Measurements from ENCODE around the gene BID. TPM values are rescaled to one million over a fixed set of nuclear protein-coding genes. Genes with fewer than 3 reads are reported as not detected.

The BID gene
- total and polyA plus RNA-seq, 2 of the 4 experiments (the other 2 are of a cell fraction): 69.5 to 240 TPM

DNA sequence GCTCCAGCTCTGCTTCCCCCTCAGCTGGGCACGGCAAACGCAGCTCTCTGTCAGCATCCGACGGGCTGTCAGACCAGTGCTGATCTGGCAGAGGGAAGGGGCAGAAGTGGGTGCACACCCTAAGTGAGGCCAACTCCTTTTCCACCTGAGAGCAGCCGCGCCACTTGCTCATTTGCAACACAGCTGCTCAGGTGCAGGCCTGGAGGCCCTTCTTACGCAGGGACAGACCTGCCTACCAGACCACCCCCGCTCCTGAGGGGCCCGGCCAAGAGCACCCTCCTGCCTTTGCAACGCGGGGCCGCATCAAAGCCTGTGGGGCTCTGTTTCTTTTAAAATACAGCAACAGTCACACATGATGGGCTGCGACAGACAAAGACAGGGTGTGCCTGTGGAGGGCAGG, 47.8 kb upstream of the BID start:
- in situ Hi-C loops (cut with MboI; ENCODE audit: low sequenced_read_pairs) (loop anchor here (25.0 kb wide), 1 partner anchor 735 kb away; the partner anchor contains the start of gene IL17RA), dilution Hi-C loops (cut with HindIII; ENCODE audit: low sequenced_read_pairs, unreplicated experiment) (no loop called here), intact Hi-C loops (cut with micrococcal nuclease) (no loop called here)
- DNase-seq: no peak
- WGBS, 2 experiments (ENCODE audit: extremely low coverage in 2 of 2, insufficient read length in 1 of 2): 78% methylated on average over 6 of the region's 13 CpGs; no CpG with 5 or more reads in 1 of the 2 experiments
- no TSS peak for BruUV-seq (replicated peaks)
- Histone ChIP-seq H3K79me1 (ENCODE audit: low read depth in 1 of 2, low read length in 2 of 2) (no peaks in the 10 kb centered on the region), H3K9ac (ENCODE audit: low read depth, low read length) (no peak overlapping the region), H3K4me3 (ENCODE audit: insufficient read depth, low read depth, low read length) (no peak overlapping the region), H2BK15ac (ENCODE audit: low read depth, low read length) (no peak overlapping the region), H3K4me2 (ENCODE audit: low read depth, low read length) (no peak overlapping the region), H2BK20ac (ENCODE audit: low read depth, low read length) (no peak overlapping the region), H3K9me3 (ENCODE audit: control insufficient read depth, insufficient read depth, low read length) (no peaks in the 10 kb centered on the region), H3K18ac (ENCODE audit: low read depth, low read length) (no peak overlapping the region), H3K23ac (ENCODE audit: low read depth, low read length) (no peak overlapping the region), H3K14ac (replicated peaks; ENCODE audit: low read depth, low read length) (no peak overlapping the region), H2BK5ac (ENCODE audit: low read depth, low read length, poor library complexity, severe bottlenecking) (no peak overlapping the region), H3K4ac (ENCODE audit: low read depth, low read length) (no peak overlapping the region), H4K5ac (ENCODE audit: low read depth, low read length) (no peak overlapping the region), H3K36me3 (ENCODE audit: control insufficient read depth, insufficient read depth, low read length) (peaks cover 23% of the 10 kb centered on the region), H2AFZ (replicated peaks; ENCODE audit: low read length, poor library complexity) (no peak overlapping the region), H3K27ac (ENCODE audit: insufficient read depth, low read length) (no peak overlapping the region), H2BK120ac (ENCODE audit: low read depth, low read length) (no peak overlapping the region), H2AK5ac (ENCODE audit: low read depth, low read length) (no peak overlapping the region), H3K56ac (ENCODE audit: extremely low read depth, insufficient read depth, low read length) (no peak overlapping the region; the same call in 1 of the 2 replicates), H4K91ac (ENCODE audit: insufficient read depth, low read depth, low read length) (no peak overlapping the region), H3K27me3 (ENCODE audit: control insufficient read depth, insufficient read depth, low read length) (no peaks in the 10 kb centered on the region), H3K9me1 (ENCODE audit: insufficient read depth, low read length) (no peaks in the 10 kb centered on the region), H3K4me1 (ENCODE audit: control insufficient read depth, insufficient read depth, low read length) (no peaks in the 10 kb centered on the region), H4K20me1 (ENCODE audit: insufficient read depth, low read length) (no peaks in the 10 kb centered on the region; the same call in 1 of the 2 replicates), H4K8ac (ENCODE audit: low read depth in 2 of 2, low read length in 2 of 2) (no peak overlapping the region), H2AK9ac (replicated peaks; ENCODE audit: low read depth, low read length, poor library complexity) (no peak overlapping the region)
- POLR2A ChIA-PET (ENCODE audit: unreplicated experiment): no interaction called here
- no peak for ATAC-seq (ENCODE audit: low read depth)
- TF ChIP-seq MAFK (IDR thresholded peaks at IDR 0.05; ENCODE audit: low read depth, low read length) (no peak), NFE2L2 (IDR thresholded peaks at IDR 0.05; ENCODE audit: low read depth, low read length) (no peak), BHLHE40 (IDR thresholded peaks at IDR 0.05; ENCODE audit: low read depth, low read length) (no peak), RCOR1 (IDR thresholded peaks at IDR 0.05; ENCODE audit: insufficient replicate concordance, low read length) (no peak), CTCF (conservative IDR thresholded peaks at IDR 0.05; ENCODE audit: low read depth, low read length) (no peak), MXI1 (IDR thresholded peaks at IDR 0.05; ENCODE audit: borderline replicate concordance, low read depth, low read length) (no peak), CHD1 (IDR thresholded peaks at IDR 0.05; ENCODE audit: low read depth, low read length) (no peak), MAZ (IDR thresholded peaks at IDR 0.05; ENCODE audit: borderline replicate concordance, low read depth, low read length) (no peak), RFX5 (IDR thresholded peaks at IDR 0.05; ENCODE audit: low read depth, low read length) (no peak), SMC3 (IDR thresholded peaks at IDR 0.05; ENCODE audit: low read depth, low read length) (no peak), CEBPB (IDR thresholded peaks at IDR 0.05; ENCODE audit: low read depth, low read length) (no peak), RAD21 (IDR thresholded peaks at IDR 0.05; ENCODE audit: low read length) (no peak), POLR2A (IDR thresholded peaks at IDR 0.05; ENCODE audit: low read depth, low read length) (no peak), FOS (IDR thresholded peaks at IDR 0.05; ENCODE audit: low read depth, low read length) (no peak)
- TF ChIP-seq, protein P1, sequence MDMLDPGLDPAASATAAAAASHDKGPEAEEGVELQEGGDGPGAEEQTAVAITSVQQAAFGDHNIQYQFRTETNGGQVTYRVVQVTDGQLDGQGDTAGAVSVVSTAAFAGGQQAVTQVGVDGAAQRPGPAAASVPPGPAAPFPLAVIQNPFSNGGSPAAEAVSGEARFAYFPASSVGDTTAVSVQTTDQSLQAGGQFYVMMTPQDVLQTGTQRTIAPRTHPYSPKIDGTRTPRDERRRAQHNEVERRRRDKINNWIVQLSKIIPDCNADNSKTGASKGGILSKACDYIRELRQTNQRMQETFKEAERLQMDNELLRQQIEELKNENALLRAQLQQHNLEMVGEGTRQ (IDR thresholded peaks at IDR 0.05; ENCODE audit: low read depth, low read length): no peak
- TF ChIP-seq, protein P2, sequence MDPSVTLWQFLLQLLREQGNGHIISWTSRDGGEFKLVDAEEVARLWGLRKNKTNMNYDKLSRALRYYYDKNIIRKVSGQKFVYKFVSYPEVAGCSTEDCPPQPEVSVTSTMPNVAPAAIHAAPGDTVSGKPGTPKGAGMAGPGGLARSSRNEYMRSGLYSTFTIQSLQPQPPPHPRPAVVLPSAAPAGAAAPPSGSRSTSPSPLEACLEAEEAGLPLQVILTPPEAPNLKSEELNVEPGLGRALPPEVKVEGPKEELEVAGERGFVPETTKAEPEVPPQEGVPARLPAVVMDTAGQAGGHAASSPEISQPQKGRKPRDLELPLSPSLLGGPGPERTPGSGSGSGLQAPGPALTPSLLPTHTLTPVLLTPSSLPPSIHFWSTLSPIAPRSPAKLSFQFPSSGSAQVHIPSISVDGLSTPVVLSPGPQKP (IDR thresholded peaks at IDR 0.05; ENCODE audit: borderline replicate concordance, low read depth, low read length): no peak
- CTCF ChIA-PET: no interaction called here
